Measurements from ENCODE around the gene STEAP4. TPM values are rescaled to one million over a fixed set of nuclear protein-coding genes. Genes with fewer than 3 reads are reported as not detected.
A peak's percentile ranks its signal among the peaks of the same experiment; 100 is the strongest.

The STEAP4 gene
- total and polyA plus RNA-seq, 4 donors, result 0.22 to 3.7 (median 0.30) TPM

DNA sequence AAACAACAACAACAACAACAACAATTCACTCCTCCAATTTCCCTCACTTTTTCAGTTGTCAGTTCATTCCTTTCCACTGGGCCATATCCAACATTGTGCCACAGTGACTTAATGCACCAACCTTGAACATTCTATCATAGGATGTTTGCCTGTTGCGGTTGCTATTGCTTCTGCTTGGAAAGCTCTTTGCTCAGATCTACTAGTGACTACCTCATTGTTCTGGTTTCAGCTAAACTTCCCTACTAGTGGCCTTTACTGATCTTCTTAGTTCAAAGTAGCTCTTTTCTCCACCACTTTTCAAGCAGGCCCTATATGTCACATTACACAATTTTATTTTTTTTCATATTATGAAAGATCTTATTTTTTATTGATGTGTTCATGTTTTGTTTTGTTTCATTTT, 9.8 kb upstream of the STEAP4 start:
- H3K36me3 ChIP-seq (ENCODE audit: control insufficient read depth, insufficient read depth, low read length), result no peaks in the 10 kb centered on the region
- no peak overlapping the region for H3K4me3 ChIP-seq (ENCODE audit: low read depth, low read length)
- WGBS (ENCODE audit: insufficient coverage), result 89% methylated on average over 1 of the region's 1 CpG
- H3K27ac ChIP-seq (ENCODE audit: low read depth, low read length), result no peak overlapping the region
- no peaks in the 10 kb centered on the region for H3K27me3 ChIP-seq (ENCODE audit: control insufficient read depth, insufficient read depth, low read length)
- H3K4me1 ChIP-seq (ENCODE audit: control insufficient read depth, insufficient read depth, low read length), result no peaks in the 10 kb centered on the region
- DNase-seq (ENCODE audit: low read depth in 4 of 6, low spot score in 6 of 6), result no peak
- no peaks in the 10 kb centered on the region for H3K9me3 ChIP-seq (ENCODE audit: control insufficient read depth, insufficient read depth, low read length)

- Histone ChIP-seq H3K4me3 (ENCODE audit: low read depth, low read length) (no peak overlapping the region), H3K9me3 (ENCODE audit: control insufficient read depth, insufficient read depth, low read length) (no peaks in the 10 kb centered on the region), H3K36me3 (ENCODE audit: control insufficient read depth, insufficient read depth, low read length) (no peaks in the 10 kb centered on the region), H3K27ac (ENCODE audit: low read depth, low read length) (no peak overlapping the region), H3K4me1 (ENCODE audit: control insufficient read depth, insufficient read depth, low read length) (no peaks in the 10 kb centered on the region), H3K27me3 (ENCODE audit: control insufficient read depth, insufficient read depth, low read length) (no peaks in the 10 kb centered on the region)
- WGBS (ENCODE audit: insufficient coverage), result 100% methylated on average over 1 of the region's 2 CpGs
- DNase-seq (ENCODE audit: low read depth in 4 of 6, low spot score in 6 of 6), result no peak
Measured at GRCh38 chr7:88315522-88315921, 8.8 kb upstream of the STEAP4 start.

GRCh38 chr7:88314061-88314491, 7.4 kb upstream of the STEAP4 start:
- Histone ChIP-seq H3K4me1 (ENCODE audit: control insufficient read depth, insufficient read depth, low read length) (no peaks in the 10 kb centered on the region), H3K4me3 (ENCODE audit: low read depth, low read length) (no peak overlapping the region), H3K9me3 (ENCODE audit: control insufficient read depth, insufficient read depth, low read length) (no peaks in the 10 kb centered on the region), H3K27me3 (ENCODE audit: control insufficient read depth, insufficient read depth, low read length) (no peaks in the 10 kb centered on the region), H3K27ac (ENCODE audit: low read depth, low read length) (no peak overlapping the region), H3K36me3 (ENCODE audit: control insufficient read depth, insufficient read depth, low read length) (no peaks in the 10 kb centered on the region)
- peak in 1 of 6 donors; percentile 54 for DNase-seq (ENCODE audit: low read depth in 4 of 6, low spot score in 6 of 6)
- no CpG with 5 or more reads among the region's 4 CpGs for WGBS (ENCODE audit: insufficient coverage)

- H3K4me3 ChIP-seq (ENCODE audit: low read depth, low read length), result no peak overlapping the region
- no peak for DNase-seq (ENCODE audit: low read depth in 4 of 6, low spot score in 6 of 6)
- no peaks in the 10 kb centered on the region for H3K36me3 ChIP-seq (ENCODE audit: control insufficient read depth, insufficient read depth, low read length)
- peaks cover 5% of the 10 kb centered on the region for H3K27me3 ChIP-seq (ENCODE audit: control insufficient read depth, insufficient read depth, low read length)
- WGBS (ENCODE audit: insufficient coverage), result 83% methylated on average over 3 of the region's 3 CpGs
- no peaks in the 10 kb centered on the region for H3K4me1 ChIP-seq (ENCODE audit: control insufficient read depth, insufficient read depth, low read length)
- H3K27ac ChIP-seq (ENCODE audit: low read depth, low read length), result no peak overlapping the region
- H3K9me3 ChIP-seq (ENCODE audit: control insufficient read depth, insufficient read depth, low read length), result no peaks in the 10 kb centered on the region
Measured at GRCh38 chr7:88312061-88312663, 5.5 kb upstream of the STEAP4 start.

- H3K9me3 ChIP-seq (ENCODE audit: control insufficient read depth, insufficient read depth, low read length), result no peaks in the 10 kb centered on the region
- no peaks in the 10 kb centered on the region for H3K36me3 ChIP-seq (ENCODE audit: control insufficient read depth, insufficient read depth, low read length)
- no CpG with 5 or more reads among the region's 1 CpG for WGBS (ENCODE audit: insufficient coverage)
- H3K27ac ChIP-seq (ENCODE audit: low read depth, low read length), result no peak overlapping the region
- no peak for DNase-seq (ENCODE audit: low read depth in 4 of 6, low spot score in 6 of 6)
- no peak overlapping the region for H3K4me3 ChIP-seq (ENCODE audit: low read depth, low read length)
- peaks cover 3% of the 10 kb centered on the region for H3K4me1 ChIP-seq (ENCODE audit: control insufficient read depth, insufficient read depth, low read length)
- peaks cover 10% of the 10 kb centered on the region for H3K27me3 ChIP-seq (ENCODE audit: control insufficient read depth, insufficient read depth, low read length)
Measured at GRCh38 chr7:88311675-88312036, 5.0 kb upstream of the STEAP4 start.

- Histone ChIP-seq H3K4me3 (ENCODE audit: low read depth, low read length) (no peak overlapping the region), H3K9me3 (ENCODE audit: control insufficient read depth, insufficient read depth, low read length) (no peaks in the 10 kb centered on the region), H3K27ac (ENCODE audit: low read depth, low read length) (no peak overlapping the region), H3K36me3 (ENCODE audit: control insufficient read depth, insufficient read depth, low read length) (no peaks in the 10 kb centered on the region), H3K27me3 (ENCODE audit: control insufficient read depth, insufficient read depth, low read length) (peaks cover 15% of the 10 kb centered on the region), H3K4me1 (ENCODE audit: control insufficient read depth, insufficient read depth, low read length) (peaks cover 8% of the 10 kb centered on the region)
- no peak for DNase-seq (ENCODE audit: low read depth in 4 of 6, low spot score in 6 of 6)
- 91% methylated on average over 4 of the region's 4 CpGs for WGBS (ENCODE audit: insufficient coverage)
Measured at GRCh38 chr7:88310956-88311674, 4.4 kb upstream of the STEAP4 start.

- H3K27me3 ChIP-seq (ENCODE audit: control insufficient read depth, insufficient read depth, low read length), result peaks cover 20% of the 10 kb centered on the region
- H3K36me3 ChIP-seq (ENCODE audit: control insufficient read depth, insufficient read depth, low read length), result no peaks in the 10 kb centered on the region
- no peak for DNase-seq (ENCODE audit: low read depth in 4 of 6, low spot score in 6 of 6)
- H3K27ac ChIP-seq (ENCODE audit: low read depth, low read length), result no peak overlapping the region
- peaks cover 8% of the 10 kb centered on the region for H3K4me1 ChIP-seq (ENCODE audit: control insufficient read depth, insufficient read depth, low read length)
- H3K4me3 ChIP-seq (ENCODE audit: low read depth, low read length), result no peak overlapping the region
- 100% methylated on average over 1 of the region's 2 CpGs for WGBS (ENCODE audit: insufficient coverage)
- no peaks in the 10 kb centered on the region for H3K9me3 ChIP-seq (ENCODE audit: control insufficient read depth, insufficient read depth, low read length)
Measured at GRCh38 chr7:88309819-88310218, 3.1 kb upstream of the STEAP4 start.

- Histone ChIP-seq H3K4me1 (ENCODE audit: control insufficient read depth, insufficient read depth, low read length) (peaks cover 8% of the 10 kb centered on the region), H3K36me3 (ENCODE audit: control insufficient read depth, insufficient read depth, low read length) (no peaks in the 10 kb centered on the region), H3K27ac (ENCODE audit: low read depth, low read length) (no peak overlapping the region), H3K27me3 (ENCODE audit: control insufficient read depth, insufficient read depth, low read length) (peaks cover 20% of the 10 kb centered on the region), H3K9me3 (ENCODE audit: control insufficient read depth, insufficient read depth, low read length) (no peaks in the 10 kb centered on the region), H3K4me3 (ENCODE audit: low read depth, low read length) (no peak overlapping the region)
- WGBS (ENCODE audit: insufficient coverage), result no CpG with 5 or more reads among the region's 3 CpGs
- no peak for DNase-seq (ENCODE audit: low read depth in 4 of 6, low spot score in 6 of 6)
Measured at GRCh38 chr7:88307823-88308222, 1.1 kb upstream of the STEAP4 start.

DNA sequence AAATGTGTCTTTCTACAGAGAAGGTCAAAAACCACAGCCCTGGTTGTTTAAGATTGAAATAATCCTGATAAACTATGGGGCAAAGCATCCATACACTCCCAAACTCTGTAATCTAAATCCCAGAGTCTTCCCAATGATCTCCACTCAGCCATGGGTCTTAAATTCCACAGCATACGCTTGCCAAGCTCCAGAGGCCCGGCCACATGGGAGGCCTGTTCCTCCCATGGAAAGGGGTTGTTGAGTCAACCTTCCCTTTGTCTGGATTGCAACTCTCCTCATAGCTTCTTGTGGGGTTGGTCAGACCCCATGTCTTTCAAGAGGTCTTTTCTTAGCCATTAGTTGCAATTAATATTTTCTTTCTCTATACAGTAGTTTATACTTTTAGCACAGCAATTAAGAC, 718 bp upstream of the STEAP4 start:
- whole genome bisulfite sequencing (ENCODE audit: insufficient coverage), result 100% methylated on average over 2 of the region's 2 CpGs
- Histone ChIP-seq H3K27ac (ENCODE audit: low read depth, low read length) (no peak overlapping the region), H3K36me3 (ENCODE audit: control insufficient read depth, insufficient read depth, low read length) (no peaks in the 10 kb centered on the region), H3K27me3 (ENCODE audit: control insufficient read depth, insufficient read depth, low read length) (peaks cover 20% of the 10 kb centered on the region), H3K9me3 (ENCODE audit: control insufficient read depth, insufficient read depth, low read length) (no peaks in the 10 kb centered on the region), H3K4me1 (ENCODE audit: control insufficient read depth, insufficient read depth, low read length) (peaks cover 8% of the 10 kb centered on the region), H3K4me3 (ENCODE audit: low read depth, low read length) (no peak overlapping the region)
- DNase-seq (ENCODE audit: low read depth in 4 of 6, low spot score in 6 of 6), result no peak

DNA sequence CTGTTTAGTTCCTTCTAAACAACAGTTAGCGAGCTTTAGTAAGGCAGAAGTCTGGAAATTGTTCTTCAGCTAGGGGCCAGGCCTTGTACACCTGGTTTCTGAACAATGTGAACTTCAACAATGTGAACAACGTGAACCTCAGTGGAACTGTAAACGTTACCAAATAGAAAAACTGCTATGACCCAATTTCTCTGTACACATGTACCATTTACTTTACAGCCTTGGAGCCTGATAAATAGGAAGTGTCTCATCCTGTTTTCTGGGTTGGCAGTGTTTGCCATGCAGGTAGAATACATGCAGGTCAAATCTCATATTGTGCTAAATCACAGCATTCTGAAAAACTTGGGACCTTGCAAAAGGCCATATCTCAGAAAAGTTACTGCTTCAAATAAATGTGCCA, 1.6 kb downstream of the STEAP4 start:
- Histone ChIP-seq H3K9me3 (ENCODE audit: control insufficient read depth, insufficient read depth, low read length) (no peaks in the 10 kb centered on the region), H3K36me3 (ENCODE audit: control insufficient read depth, insufficient read depth, low read length) (no peaks in the 10 kb centered on the region), H3K4me1 (ENCODE audit: control insufficient read depth, insufficient read depth, low read length) (peaks cover 8% of the 10 kb centered on the region), H3K27ac (ENCODE audit: low read depth, low read length) (no peak overlapping the region), H3K27me3 (ENCODE audit: control insufficient read depth, insufficient read depth, low read length) (peaks cover 20% of the 10 kb centered on the region), H3K4me3 (ENCODE audit: low read depth, low read length) (no peak overlapping the region)
- DNase-seq (ENCODE audit: low read depth in 4 of 6, low spot score in 6 of 6), result no peak
- WGBS (ENCODE audit: insufficient coverage), result 100% methylated on average over 3 of the region's 3 CpGs

All from spinal cord (tissue), 10 donors.